HG03039 (cell line): ENCODE measurements around the gene JUP.

Experiments
- ATAC-seq: cut with Tn5 transposase; IDR thresholded peaks from one replicate; pipeline ENCODE4 v1.9.1; 2021; ENCODE audit warnings: mild to moderate bottlenecking, moderate library complexity; ENCODE audit not compliant: unreplicated experiment

The JUP gene

GRCh38 chr17:41760878-41761277 is 25.6 kb downstream of the JUP start:
- no peak for ATAC-seq

GRCh38 chr17:41758601-41759000 is 27.9 kb downstream of the JUP start:
- no peak for ATAC-seq

DNA sequence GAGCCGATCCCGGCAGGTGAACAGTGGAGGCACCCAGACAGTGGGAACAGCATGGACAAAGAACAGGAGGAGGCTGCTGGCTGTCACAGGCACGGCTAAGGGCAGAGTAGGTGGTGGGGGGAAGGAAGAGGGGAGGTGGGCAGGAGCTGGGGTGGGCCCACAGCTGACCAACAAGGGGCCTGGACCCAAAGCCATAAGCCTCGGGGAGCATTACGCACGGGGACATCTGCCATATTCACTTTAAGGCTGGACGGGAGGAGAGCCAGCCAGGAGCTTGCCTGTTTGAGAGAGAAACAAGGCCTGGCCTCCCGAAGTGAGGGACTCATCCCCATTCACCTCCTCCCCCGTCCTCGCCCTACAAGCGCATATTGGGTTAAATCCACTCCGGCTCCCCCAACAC is 32.4 kb downstream of the JUP start:
- no peak for ATAC-seq

GRCh38 chr17:41751288-41751687 is 35.2 kb downstream of the JUP start:
- ATAC-seq: no peak

GRCh38 chr17:41750862-41751261 is 35.6 kb downstream of the JUP start:
- ATAC-seq: no peak

DNA sequence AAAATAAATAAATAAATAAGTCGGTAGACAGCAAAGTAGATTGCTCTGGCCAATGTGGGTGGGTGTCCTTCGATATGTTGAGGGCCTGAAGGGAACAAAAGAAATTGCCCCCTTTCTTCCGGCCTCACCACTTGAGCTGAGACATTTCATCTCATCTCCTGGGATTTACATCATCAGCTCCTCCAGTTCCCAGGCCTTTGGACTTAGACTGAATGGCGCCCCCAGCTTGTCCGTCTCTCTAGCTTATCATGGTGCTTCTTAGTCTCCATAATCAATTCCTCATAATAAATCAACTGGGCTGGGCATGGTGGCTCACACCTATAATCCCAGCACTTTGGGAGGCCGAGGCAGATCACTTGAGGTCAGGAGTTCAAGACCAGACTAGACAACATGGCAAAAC is 38.2 kb downstream of the JUP start:
- no peak for ATAC-seq

DNA sequence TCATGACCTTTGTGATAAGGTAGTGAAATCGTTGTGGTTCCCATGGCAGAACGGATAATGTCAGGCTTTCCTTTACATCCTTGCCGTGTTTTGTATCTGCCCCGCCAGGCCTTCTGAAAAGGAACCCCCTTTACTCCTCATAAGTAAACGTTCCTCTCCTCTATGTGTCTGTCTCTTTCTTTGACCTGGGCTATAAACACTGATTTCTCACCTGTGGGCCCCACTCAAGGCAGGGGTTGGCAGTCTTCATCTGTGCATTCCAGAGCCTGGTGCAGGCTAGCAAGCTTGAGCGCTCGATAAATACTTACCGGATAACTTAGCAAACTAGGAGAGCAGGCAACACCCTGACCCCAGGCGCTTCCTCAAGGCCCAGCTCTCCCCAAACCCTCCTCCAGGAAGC is 44.8 kb downstream of the JUP start:
- no peak for ATAC-seq

GRCh38 chr17:41740506-41740905 is 46.0 kb downstream of the JUP start:
- ATAC-seq: no peak

DNA sequence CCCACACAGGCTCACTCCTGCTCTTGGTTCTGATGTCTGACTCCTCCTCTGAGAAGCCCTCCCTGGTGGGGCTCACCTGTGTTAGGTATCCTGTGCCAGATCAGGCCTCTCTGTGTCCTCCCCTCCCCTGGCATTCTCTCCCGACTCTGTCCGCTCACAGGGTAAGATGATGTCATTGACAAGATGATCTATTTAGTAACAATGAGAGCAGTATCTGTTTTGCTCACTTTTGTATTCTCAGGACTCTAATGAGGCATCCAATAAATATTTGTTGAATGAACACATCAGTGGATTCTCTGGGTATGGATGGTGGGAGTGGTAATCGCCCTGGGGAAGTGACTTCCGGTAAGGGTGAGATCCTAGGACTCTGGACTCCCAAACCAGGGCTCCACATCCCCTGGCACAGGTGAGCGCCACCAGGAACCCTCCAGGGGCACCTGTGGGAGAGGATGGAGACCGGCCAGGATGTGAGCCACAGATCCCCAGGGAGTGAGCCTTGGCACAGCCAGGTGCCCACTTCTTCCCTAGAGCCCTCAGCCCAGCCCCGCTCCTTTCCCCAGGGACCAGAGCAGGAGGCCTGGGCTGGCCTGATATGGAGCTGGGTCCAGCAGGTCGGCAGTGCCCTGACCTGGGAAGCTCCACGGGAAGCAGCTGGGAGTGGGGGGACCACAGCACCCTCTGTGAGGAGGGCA is 46.7 kb downstream of the JUP start:
- ATAC-seq: no peak

DNA sequence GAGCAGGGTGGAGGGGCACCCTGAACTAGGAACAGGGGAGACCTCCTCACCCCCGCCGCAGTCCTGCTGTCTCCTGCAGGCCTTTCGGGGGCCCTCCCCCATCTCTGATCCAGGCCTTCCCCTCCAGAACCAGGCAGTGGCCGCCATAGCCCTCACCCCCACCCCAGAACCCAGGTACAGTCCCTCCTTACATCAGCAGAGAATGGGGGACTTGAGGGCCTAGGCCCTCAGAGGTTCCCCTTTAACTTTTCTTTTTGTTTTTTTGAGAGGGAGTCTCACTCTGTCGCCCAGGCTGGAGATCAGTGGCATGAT is 47.8 kb downstream of the JUP start:
- no peak for ATAC-seq

DNA sequence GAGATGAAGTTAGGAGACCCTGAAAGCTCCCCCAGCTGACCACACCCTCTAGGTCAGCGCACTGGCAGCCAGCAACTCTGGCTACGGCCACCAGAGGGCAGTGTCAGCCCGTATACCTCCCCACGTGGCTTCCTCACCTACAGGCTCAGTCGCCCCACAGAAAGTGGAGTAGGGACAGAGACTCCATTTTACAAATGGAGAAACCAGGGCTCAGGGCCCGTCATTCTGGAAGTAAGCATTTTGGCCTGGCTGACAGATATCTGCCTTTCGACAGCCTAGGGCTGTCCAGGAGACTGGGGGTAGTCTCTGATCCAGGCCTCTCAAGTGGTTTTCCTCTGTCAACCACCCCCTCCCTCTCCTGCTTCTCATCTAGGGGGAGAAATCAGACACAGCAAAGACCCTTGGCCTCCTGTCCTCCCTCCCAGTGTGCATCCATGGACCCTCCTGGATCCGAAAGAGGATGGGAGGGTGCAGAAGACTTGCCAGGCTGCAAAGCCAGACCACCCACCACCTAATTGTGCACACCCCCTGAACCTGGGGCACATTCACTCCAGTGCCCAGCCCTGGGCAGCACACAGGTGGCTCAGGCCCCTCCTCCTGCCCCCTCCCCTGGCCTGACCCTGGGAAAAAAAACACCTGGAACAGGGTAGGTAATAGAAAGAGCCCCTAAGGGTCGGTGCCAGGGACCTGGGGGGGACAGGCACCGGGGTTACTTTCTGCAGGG is 48.3 kb downstream of the JUP start:
- peak; percentile 74 for ATAC-seq

DNA sequence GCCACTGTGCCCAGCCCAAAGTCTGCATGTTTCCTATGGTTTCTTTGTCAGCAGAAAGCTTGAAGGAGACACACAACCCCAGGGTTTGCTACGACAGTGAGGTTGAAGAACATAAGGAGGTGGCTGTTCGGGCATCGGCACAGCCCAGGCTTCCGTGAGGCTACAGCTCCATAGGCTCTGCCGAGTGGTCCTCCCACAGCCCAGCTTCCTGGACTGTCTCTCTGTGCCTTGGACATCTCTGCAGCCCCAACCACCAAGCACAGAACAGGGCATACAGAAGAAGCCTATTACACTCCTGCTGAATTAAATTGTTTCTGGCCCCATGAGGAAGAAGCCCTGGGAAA is 48.9 kb downstream of the JUP start:
- no peak for ATAC-seq

GRCh38 chr17:41736983-41737679 is 49.4 kb downstream of the JUP start:
- no peak for ATAC-seq

GRCh38 chr17:41735744-41736143 is 50.8 kb downstream of the JUP start:
- no peak for ATAC-seq

- no peak for ATAC-seq
Measured at GRCh38 chr17:41734949-41735313, 51.6 kb downstream of the JUP start.

DNA sequence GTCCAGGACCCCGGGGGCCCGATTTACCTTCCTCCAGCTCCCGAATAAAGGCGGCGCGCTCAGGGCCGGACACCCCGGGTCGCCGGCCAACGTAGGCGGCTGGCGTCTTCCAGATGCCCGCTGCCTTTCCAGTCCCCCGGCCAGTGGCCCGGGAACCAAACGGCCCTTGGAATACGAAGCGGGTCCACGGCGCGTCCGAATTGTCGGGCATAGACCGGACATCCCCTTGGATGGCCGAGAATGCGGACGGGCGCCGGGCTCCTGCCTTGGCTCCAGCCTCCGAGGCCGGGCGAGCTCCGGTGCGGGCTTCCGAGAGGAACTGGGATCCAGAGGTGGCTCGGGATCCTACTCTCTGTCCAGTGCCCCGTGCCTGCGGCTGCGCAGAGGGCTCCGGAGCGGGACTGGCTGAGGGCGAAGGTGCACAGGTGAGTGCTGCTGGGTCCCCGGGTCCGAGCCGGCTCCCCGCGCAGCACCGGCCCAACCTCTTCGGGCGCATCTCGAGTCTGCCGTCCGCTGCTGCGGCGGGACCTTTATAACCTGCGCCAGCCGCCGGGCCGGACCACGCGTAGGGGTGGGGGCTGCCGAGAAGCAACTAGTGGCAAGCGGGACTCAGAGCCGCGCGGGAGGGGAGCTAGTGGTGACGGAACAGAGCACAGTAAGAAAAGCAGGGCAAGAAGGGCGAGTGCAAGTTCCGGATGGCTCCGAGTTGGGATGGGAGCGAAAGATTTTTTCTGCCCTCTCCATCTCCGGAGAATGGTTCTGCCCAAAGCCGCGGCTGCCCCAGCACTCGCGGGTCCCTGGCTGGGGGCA is 52.2 kb downstream of the JUP start, which contains the start of gene HAP1:
Gene HAP1 (minus strand): TSS at position 505 of the 810 bp plus-strand sequence. CDS start 9 bp downstream, at position 496.
- no peak for ATAC-seq

GRCh38 chr17:41733348-41734138 is 53.0 kb downstream of the JUP start:
- no peak for ATAC-seq

- ATAC-seq: no peak
Measured at GRCh38 chr17:41731836-41732235, 54.7 kb downstream of the JUP start.

GRCh38 chr17:41730479-41730878 is 56.0 kb downstream of the JUP start:
- no peak for ATAC-seq

DNA sequence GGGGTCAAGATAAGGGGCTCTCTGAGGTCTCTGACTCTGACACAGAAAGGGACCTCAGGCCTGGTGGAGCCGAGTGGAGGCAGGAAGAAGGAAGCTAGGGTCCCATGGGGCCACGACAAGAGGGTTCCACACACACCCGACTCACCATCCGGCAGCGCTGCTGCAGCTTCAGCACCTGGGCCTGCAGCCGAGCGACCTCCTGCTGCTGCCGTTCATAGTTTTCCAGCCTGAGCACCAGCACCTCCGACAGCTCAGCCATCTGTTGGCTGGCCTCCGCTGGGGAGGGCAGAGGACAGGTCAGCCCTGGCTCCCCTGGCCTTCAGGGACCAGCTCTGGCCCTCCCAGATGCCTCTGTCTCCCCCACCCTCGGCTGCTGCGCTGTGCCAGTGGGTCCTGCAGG is 58.5 kb downstream of the JUP start:
- ATAC-seq: no peak

DNA sequence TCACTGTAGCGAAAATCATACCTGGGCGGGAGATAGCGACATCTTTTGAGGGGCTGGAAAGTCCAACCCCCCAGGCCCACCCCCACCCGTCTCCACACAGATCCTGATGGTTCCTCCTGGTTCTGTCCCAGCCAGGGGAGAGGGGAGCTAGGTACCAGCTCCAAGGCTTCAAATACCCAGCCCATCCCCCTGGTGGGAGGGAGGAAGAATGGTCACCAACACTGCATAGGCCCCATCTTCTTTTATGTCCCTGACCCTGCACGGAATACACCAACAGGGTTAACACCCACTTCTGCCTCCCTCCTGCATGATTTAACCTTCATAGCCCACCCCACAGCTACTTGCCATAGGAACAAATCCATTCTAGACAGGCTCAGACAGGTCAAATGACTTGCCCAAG is 61.4 kb downstream of the JUP start:
- no peak for ATAC-seq
